ENCODE measurements around the gene LSM14A. TPM values are rescaled to one million over a fixed set of nuclear protein-coding genes. Genes with fewer than 3 reads are reported as not detected.

Gene LSM14A
- total and polyA plus RNA-seq, 2 of the 13 experiments (the other 11 are each of a cell fraction or from before 2014, with no cell fraction given) = 77.0 to 83.6 TPM

DNA sequence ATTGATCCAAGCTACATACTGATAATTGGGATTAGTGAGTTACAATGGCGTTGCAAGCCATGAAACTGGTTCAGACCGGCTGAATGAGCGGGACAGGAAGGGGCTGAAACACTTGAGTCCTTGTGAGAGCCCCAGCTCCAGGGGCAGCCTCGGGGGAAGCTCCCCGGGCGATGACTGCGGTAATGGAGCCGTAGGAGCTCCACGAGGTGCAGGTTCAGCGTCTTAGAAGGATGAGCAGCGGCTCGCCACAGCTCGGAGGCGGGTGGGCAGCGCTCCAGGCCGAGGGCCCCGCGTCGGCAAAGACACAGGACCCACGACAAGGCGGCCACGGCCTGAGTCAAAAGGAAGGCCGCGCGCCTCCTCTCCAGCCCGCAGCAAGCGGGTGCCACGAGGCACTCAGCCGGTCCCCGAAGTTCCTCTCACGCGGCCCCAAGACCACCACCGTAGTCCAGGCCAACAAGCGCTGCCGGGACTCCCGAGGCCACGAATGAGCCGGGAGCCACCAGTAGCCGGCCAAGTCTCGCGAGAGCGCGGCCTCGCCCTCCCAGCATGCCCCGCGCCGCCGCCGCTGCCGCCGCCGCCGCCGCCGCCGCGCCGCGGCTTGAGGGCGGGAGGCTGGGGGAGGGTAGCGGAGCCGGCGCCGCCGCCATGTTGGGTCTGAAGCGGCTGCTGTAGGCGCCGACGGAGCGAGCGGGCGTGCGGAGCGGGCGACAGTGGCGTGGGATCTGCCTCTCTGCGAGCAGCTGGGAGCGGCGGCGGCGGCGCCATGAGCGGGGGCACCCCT lies at the start of gene LSM14A (continued):
- no peak for TF ChIP-seq MLXIP (CRISPR knock-in tag; IDR thresholded peaks at IDR 0.05; ENCODE audit: borderline replicate concordance)
- TF ChIP-seq TCF12 (IDR thresholded peaks at IDR 0.05) = no peak
- TF ChIP-seq TCF12 (CRISPR knock-in tag; IDR thresholded peaks at IDR 0.05) = no peak
- no peak for TF ChIP-seq ZNF776 (CRISPR knock-in tag; IDR thresholded peaks at IDR 0.05)
- TF ChIP-seq CHCHD3 (CRISPR knock-in tag; IDR thresholded peaks at IDR 0.05) = 0 out of 2 replicates have a peak, but pooled peaks have one; percentile 19
- TF ChIP-seq THAP8 (CRISPR knock-in tag; IDR thresholded peaks at IDR 0.05; ENCODE audit: borderline replicate concordance) = no peak
- no peak for TF ChIP-seq ZBTB42 (CRISPR knock-in tag; IDR thresholded peaks at IDR 0.05)
- 0 out of 2 replicates have a peak, but pooled peaks have one; percentile 17 for TF ChIP-seq FOXM1 (CRISPR knock-in tag; IDR thresholded peaks at IDR 0.05)
- no peak for TF ChIP-seq SRSF9 (IDR thresholded peaks at IDR 0.05; ENCODE audit: borderline replicate concordance, insufficient read depth, low read depth, low read length, poor library complexity, severe bottlenecking)
- TF ChIP-seq NCOR1 (IDR thresholded peaks at IDR 0.05; ENCODE audit: borderline replicate concordance, low read length) = no peak
- peak; percentile 73; the same call in 1 of the 2 replicates for TF ChIP-seq RXRA (CRISPR knock-in tag; IDR thresholded peaks at IDR 0.05)
- TF ChIP-seq MEIS2 (CRISPR knock-in tag; IDR thresholded peaks at IDR 0.05) = no peak; the same call in none of the 2 replicates
- peak; percentile 65; the same call in 1 of the 2 replicates for TF ChIP-seq SAFB2 (CRISPR knock-in tag; IDR thresholded peaks at IDR 0.05; ENCODE audit: borderline replicate concordance, low read depth)
- TF ChIP-seq ZNF816 (CRISPR knock-in tag; IDR thresholded peaks at IDR 0.05; ENCODE audit: borderline replicate concordance) = no peak
- TF ChIP-seq ZNF670 (CRISPR knock-in tag; IDR thresholded peaks at IDR 0.05; ENCODE audit: borderline replicate concordance) = peak; percentile 62; the same call in 1 of the 2 replicates
- 0 out of 2 replicates have a peak, but pooled peaks have one; percentile 18 for TF ChIP-seq DNMT3B (CRISPR knock-in tag; conservative IDR thresholded peaks at IDR 0.05)
- peak; percentile 74 for TF ChIP-seq ZNF232 (CRISPR knock-in tag; IDR thresholded peaks at IDR 0.05; ENCODE audit: borderline replicate concordance)
- no peak for TF ChIP-seq GLI4 (CRISPR knock-in tag; IDR thresholded peaks at IDR 0.05; ENCODE audit: borderline replicate concordance)
- TF ChIP-seq ZBTB7A (CRISPR knock-in tag; IDR thresholded peaks at IDR 0.05) = no peak
- TF ChIP-seq, protein P1, sequence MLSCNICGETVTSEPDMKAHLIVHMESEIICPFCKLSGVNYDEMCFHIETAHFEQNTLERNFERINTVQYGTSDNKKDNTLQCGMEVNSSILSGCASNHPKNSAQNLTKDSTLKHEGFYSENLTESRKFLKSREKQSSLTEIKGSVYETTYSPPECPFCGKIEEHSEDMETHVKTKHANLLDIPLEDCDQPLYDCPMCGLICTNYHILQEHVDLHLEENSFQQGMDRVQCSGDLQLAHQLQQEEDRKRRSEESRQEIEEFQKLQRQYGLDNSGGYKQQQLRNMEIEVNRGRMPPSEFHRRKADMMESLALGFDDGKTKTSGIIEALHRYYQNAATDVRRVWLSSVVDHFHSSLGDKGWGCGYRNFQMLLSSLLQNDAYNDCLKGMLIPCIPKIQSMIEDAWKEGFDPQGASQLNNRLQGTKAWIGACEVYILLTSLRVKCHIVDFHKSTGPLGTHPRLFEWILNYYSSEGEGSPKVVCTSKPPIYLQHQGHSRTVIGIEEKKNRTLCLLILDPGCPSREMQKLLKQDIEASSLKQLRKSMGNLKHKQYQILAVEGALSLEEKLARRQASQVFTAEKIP (CRISPR knock-in tag; IDR thresholded peaks at IDR 0.05; ENCODE audit: borderline replicate concordance) = no peak
- no peak for TF ChIP-seq SOX13 (IDR thresholded peaks at IDR 0.05)
- no peak for TF ChIP-seq SOX13 (CRISPR knock-in tag; conservative IDR thresholded peaks at IDR 0.05 in 1 of 2, IDR thresholded peaks at IDR 0.05 in 1 of 2)
- TF ChIP-seq ZFAT (CRISPR knock-in tag; conservative IDR thresholded peaks at IDR 0.05) = no peak
- TF ChIP-seq ZNF713 (CRISPR knock-in tag; IDR thresholded peaks at IDR 0.05) = 0 out of 2 replicates have a peak, but pooled peaks have one; percentile 81
- TF ChIP-seq ATM (IDR thresholded peaks at IDR 0.05; ENCODE audit: borderline replicate concordance) = no peak
